Breast epithelium (tissue), 4 donors: ENCODE measurements around the gene RETNLB. TPM values are rescaled to one million over a fixed set of nuclear protein-coding genes. Genes with fewer than 3 reads are reported as not detected.

Source experiments
- DNase-seq, 2 donors: peaks; one replicate each; pipeline ENCODE4 v3.0.0-alpha.2; 2019; ENCODE audit warnings: low spot score in 2 of 2
- H3K27ac ChIP-seq, 2 donors: fragments of 200-600 bp; sonication (generic) in 1 of 2; one replicate each; pipeline ENCODE4 v1.5.1; 2016 to 2019; ENCODE audit warnings: mild to moderate bottlenecking in 1 of 2
- H3K27me3 ChIP-seq, 2 donors: fragments of 200-600 bp; sonication (generic) in 1 of 2; one replicate each; pipeline versions ENCODE4 v1.5.1 to v1.6.0; 2017 to 2019; ENCODE audit warnings: control low read depth in 1 of 2, mild to moderate bottlenecking in 1 of 2
- H3K36me3 ChIP-seq: fragments of 200-600 bp; one replicate; pipeline ENCODE4 v1.5.1; 2019
- H3K4me1 ChIP-seq, 2 donors: fragments of 200-600 bp; sonication (generic); one replicate each; pipeline ENCODE4 v1.5.1; 2016 to 2019; ENCODE audit warnings: control low read depth in 1 of 2
- H3K4me3 ChIP-seq, 3 donors: fragments of 200-600 bp; sonication (generic); 1 replicate in 2 of 3; 2 replicates in 1 of 3; pipeline ENCODE4 v1.5.1; 2016 to 2019; ENCODE audit warnings: mild to moderate bottlenecking in 3 of 3, moderate library complexity in 2 of 3
- H3K9me3 ChIP-seq, 2 donors: fragments of 200-600 bp; sonication (generic) in 1 of 2; one replicate each; pipeline ENCODE4 v1.5.1; 2016 to 2019; ENCODE audit warnings: control low read depth in 1 of 2
- CTCF ChIP-seq, 3 donors: fragments of 450-650 bp; IDR thresholded peaks; one replicate each; pipeline ENCODE4 v1.5.1; 2016 to 2017; ENCODE audit warnings: antibody characterized with exemption in 3 of 3, mild to moderate bottlenecking in 3 of 3, moderate library complexity in 3 of 3
- POLR2A ChIP-seq: fragments of 450-650 bp; IDR thresholded peaks from one replicate; pipeline ENCODE4 v1.6.1; 2016; ENCODE audit warnings: antibody characterized with exemption, mild to moderate bottlenecking, moderate library complexity
- POLR2AphosphoS5 ChIP-seq, 3 donors: sonication (generic); formaldehyde crosslinking; IDR thresholded peaks; one replicate each; pipeline ENCODE4 v1.6.1; 2017; ENCODE audit warnings: antibody characterized with exemption in 3 of 3
- intact Hi-C: fragments of 100-400 bp; cut with DNase I; formaldehyde crosslinking; loops from one replicate; pipeline ENCODE4 v1.15.1; 2023; ENCODE audit warnings: low total_unique reads
- total RNA-seq, 3 donors: library from RNA; depleted of rRNA; stranded (reverse); fragments of >200 nt; gene quantifications; one replicate each; pipeline ENCODE4 v1.1.0, GENCODE V29; 2016

The RETNLB gene
- total RNA-seq, 3 donors from 2014 or later: not detected

DNA sequence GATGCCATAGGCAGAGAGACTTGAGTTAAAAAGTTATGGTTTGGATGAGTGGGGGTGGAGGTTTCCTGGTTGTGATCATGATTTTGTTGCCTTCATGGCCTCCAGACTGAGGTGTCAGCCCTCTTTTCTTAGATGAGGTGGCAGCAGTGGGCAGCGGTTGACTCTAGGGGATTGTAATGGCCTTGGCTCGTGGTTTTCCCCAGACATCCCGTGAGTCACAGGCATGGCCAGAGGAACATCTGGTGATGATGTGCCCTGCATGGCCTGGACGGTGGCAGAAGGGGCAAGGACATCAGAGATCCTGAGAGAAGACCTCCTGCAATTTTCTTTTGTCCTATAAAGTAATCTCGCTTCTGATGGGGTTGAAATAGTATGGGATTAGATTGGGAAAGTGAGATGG, 12.4 kb downstream of the RETNLB start:
- no peaks in the 10 kb centered on the region for H3K9me3 ChIP-seq
- TF ChIP-seq POLR2A (no peak), CTCF (IDR thresholded peaks at IDR 0.05) (no peak), POLR2AphosphoS5 (IDR thresholded peaks at IDR 0.05) (no peak)
- DNase-seq: no peak
- no peak overlapping the region for H3K4me3 ChIP-seq
- H3K27ac ChIP-seq: no peak overlapping the region
- H3K27me3 ChIP-seq: no peaks in the 10 kb centered on the region
- no peaks in the 10 kb centered on the region for H3K4me1 ChIP-seq
- intact Hi-C loops: no loop called here
- H3K36me3 ChIP-seq: no peaks in the 10 kb centered on the region

DNA sequence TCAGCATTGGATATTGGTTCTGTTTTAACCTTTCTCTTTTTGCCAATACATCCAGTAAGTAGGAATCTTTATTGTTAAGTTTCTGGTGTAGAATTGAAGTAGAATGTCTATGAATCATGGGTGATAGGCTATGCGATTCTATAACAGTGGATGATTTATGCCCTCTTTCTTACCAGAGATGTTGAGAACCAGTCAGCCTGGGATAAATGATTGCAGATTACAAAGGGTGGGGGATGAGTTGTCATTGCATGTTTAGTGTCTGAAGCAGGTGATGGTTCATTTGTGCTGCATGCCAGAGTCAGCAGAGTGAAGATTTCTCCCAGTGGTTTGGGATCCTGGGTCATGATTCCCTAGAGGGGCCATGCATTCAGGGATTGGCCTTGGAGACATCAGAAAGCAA, 14.3 kb downstream of the RETNLB start:
- no peak overlapping the region for H3K27ac ChIP-seq
- H3K36me3 ChIP-seq: no peaks in the 10 kb centered on the region
- H3K4me3 ChIP-seq: no peak overlapping the region
- DNase-seq: no peak
- intact Hi-C loops: no loop called here
- H3K4me1 ChIP-seq: no peaks in the 10 kb centered on the region
- TF ChIP-seq CTCF (IDR thresholded peaks at IDR 0.05) (no peak), POLR2A (no peak), POLR2AphosphoS5 (IDR thresholded peaks at IDR 0.05) (no peak)
- no peaks in the 10 kb centered on the region for H3K27me3 ChIP-seq
- no peaks in the 10 kb centered on the region for H3K9me3 ChIP-seq

- Histone ChIP-seq H3K4me1 (no peaks in the 10 kb centered on the region), H3K4me3 (no peak overlapping the region), H3K9me3 (no peaks in the 10 kb centered on the region), H3K27me3 (peaks cover 0 to 5% of the 10 kb centered on the region in 2 donors), H3K36me3 (no peaks in the 10 kb centered on the region), H3K27ac (no peak overlapping the region)
- no peak for DNase-seq
- TF ChIP-seq CTCF (IDR thresholded peaks at IDR 0.05): no peak
- TF ChIP-seq POLR2A: no peak
- TF ChIP-seq POLR2AphosphoS5 (IDR thresholded peaks at IDR 0.05): no peak
- intact Hi-C loops: no loop called here
These were observed 20.4 kb downstream of the RETNLB start for GRCh38 chr3:108736821-108737220.

DNA sequence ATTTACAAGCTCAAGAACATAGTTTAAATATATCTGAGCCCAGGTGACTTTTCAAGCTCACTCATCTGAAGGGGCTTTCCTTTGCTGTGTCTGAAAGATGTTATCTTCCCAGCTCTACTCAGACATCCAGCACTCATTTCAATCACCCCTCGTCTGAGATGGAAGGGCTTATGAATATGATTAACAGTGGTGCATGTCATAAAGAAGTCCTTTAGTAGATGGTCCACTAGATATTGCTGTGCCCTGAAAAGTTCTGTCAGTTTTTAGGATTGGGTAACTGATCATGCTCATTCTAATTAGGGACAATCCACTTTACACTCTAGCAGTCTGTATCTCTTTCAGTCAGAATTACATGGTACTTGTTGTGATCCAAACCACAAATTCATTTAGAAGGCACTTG, 28.3 kb downstream of the RETNLB start:
- TF ChIP-seq POLR2A: no peak
- TF ChIP-seq CTCF (IDR thresholded peaks at IDR 0.05): no peak
- TF ChIP-seq POLR2AphosphoS5 (IDR thresholded peaks at IDR 0.05): no peak
- DNase-seq: no peak
- intact Hi-C loops: no loop called here
- Histone ChIP-seq H3K4me1 (no peaks in the 10 kb centered on the region), H3K36me3 (no peaks in the 10 kb centered on the region), H3K27me3 (no peaks in the 10 kb centered on the region), H3K4me3 (no peak overlapping the region), H3K27ac (no peak overlapping the region), H3K9me3 (no peaks in the 10 kb centered on the region)

DNA sequence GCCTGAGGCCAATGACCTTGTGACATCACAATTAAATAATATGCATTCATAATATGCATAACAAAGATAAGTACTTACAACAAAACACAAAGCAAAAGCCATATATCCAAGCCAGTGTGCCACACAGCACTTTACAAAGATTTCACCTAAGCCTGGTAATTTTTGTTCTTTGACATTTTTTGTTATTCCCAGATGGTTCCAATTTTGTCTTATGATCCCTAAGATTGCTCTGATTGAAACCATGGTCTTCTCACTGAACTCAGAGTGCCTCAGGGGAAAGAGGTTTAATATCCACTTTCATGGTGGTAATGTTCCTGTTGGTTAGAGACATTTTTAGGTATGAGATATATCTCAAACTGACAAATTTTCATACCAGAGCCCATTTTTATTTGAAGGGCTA, 29.1 kb downstream of the RETNLB start:
- no peaks in the 10 kb centered on the region for H3K27me3 ChIP-seq
- no peak for TF ChIP-seq CTCF (IDR thresholded peaks at IDR 0.05)
- TF ChIP-seq POLR2A: no peak
- no peak for TF ChIP-seq POLR2AphosphoS5 (IDR thresholded peaks at IDR 0.05)
- H3K4me1 ChIP-seq: no peaks in the 10 kb centered on the region
- no peaks in the 10 kb centered on the region for H3K9me3 ChIP-seq
- no peak for DNase-seq
- H3K27ac ChIP-seq: no peak overlapping the region
- no peak overlapping the region for H3K4me3 ChIP-seq
- intact Hi-C loops: no loop called here
- H3K36me3 ChIP-seq: no peaks in the 10 kb centered on the region
